GM19463 (cell line): Measurements from ENCODE around the gene ABCF3.

Experiments
- ATAC-seq: cut with Tn5 transposase; IDR thresholded peaks from one replicate; pipeline ENCODE4 v1.9.1; 2021; ENCODE audit warnings: mild to moderate bottlenecking, moderate library complexity; ENCODE audit not compliant: unreplicated experiment

The ABCF3 gene

GRCh38 chr3:184166671-184167070 lies 19.3 kb upstream of the ABCF3 start:
- ATAC-seq: no peak

GRCh38 chr3:184167786-184168185 lies 18.2 kb upstream of the ABCF3 start:
- ATAC-seq: no peak

DNA sequence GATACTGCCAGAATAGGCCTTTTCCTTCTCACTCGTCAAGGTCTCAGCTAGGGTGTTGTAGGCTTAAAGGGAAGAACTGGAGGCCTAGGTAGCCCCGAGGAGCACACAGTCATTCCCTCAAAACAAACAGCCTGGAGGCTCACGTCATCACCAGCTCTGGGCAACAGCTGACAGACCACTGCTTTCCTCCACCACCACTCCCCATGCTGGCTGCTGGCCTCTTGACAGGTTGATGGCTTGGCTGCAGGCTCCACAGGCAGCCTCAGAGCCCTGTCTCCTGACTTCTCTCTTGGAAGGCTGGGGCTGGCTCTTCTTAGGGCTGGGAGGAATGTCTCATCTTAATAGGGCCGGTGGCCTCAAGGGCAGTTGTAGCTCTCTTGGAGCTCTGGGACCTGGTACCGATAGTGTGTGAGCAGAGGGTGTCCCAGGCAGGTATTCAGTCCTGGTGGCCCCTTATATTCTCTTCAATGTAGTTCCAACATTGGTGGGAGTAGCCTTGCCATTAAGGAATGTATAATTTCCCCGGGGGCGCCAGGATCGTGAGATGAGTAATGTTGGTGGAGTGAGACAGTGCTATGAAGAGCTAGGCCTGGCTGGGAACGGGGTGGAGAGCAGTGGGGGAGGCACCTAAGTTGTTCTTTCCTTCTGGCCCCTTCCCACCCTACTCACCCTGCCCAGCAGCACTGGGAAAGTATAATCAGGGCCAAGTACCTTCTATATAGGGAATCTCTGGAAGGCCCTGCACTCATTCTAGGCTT lies 17.5 kb upstream of the ABCF3 start:
- ATAC-seq: no peak

- no peak for ATAC-seq
These were observed 15.8 kb upstream of the ABCF3 start for GRCh38 chr3:184169896-184170875.

GRCh38 chr3:184171562-184171961 lies 14.4 kb upstream of the ABCF3 start:
- no peak for ATAC-seq

GRCh38 chr3:184172681-184173373 lies 13.2 kb upstream of the ABCF3 start:
- ATAC-seq: no peak

- ATAC-seq: no peak
These were observed 12.7 kb upstream of the ABCF3 start for GRCh38 chr3:184173374-184173722.

DNA sequence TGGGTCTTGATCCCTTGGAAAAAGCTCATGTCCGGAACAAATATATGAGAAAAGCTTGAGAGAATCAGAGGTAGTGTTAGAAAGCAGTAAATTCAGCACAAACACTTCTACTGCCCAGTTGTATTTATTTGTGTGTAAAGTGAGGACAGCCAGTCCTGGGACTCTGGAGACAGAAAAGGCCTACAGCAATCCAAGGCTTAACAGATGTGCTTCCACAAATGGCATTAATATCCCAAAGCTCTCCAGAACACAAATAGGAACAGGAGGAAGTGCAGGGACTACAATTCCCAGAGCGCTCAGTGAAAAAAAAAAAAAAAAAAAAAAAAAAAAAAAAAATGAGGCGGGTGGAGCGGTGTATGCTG lies 11.7 kb upstream of the ABCF3 start:
- no peak for ATAC-seq

DNA sequence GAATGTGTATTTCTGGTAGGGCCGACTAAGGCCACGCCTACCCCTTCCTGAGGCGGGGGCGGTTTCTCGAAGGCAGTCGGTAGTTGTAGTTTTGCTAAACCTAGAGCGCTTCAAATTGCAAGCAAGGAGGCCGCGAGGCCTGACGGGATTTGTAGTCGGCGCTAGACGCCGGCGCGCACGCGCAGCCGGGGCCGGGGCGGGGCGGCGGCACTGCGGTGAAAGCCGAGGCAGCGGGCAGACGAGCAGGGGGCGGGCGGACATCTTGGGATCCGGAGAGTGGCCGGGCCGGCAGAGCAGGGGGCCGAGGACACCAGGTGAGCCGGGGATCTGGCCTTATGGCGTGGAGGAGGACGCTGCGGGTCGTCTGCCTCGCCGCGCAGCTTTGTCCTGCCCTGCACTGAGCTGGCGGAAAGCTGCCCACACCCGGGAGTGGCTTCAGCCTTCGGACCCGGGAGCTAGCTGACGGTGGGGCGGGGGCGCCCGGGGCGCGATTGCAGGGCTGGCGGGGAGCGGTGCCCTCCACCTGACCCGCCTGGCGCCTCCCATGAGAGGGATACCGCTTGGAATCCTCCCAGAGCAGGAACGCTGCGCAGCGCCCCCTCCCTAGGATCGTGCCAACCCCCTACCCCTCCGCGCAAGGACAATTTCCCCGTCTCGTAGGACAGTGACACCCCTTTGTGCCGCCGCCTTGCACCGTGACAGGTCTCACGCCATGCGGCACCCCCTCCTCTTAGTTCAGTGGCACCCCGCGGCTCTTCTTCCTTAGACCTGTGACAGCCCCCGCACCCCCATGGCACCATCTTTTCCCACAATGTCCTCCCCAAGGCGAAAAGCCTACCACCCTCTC lies 11.1 kb upstream of the ABCF3 start, which contains the start of gene AP2M1:
Gene AP2M1, plus strand, starts transcription at position 210 of the 847 bp plus-strand sequence. CDS start 2,139 bp downstream, outside the sequence.
- peak; percentile 95 for ATAC-seq

DNA sequence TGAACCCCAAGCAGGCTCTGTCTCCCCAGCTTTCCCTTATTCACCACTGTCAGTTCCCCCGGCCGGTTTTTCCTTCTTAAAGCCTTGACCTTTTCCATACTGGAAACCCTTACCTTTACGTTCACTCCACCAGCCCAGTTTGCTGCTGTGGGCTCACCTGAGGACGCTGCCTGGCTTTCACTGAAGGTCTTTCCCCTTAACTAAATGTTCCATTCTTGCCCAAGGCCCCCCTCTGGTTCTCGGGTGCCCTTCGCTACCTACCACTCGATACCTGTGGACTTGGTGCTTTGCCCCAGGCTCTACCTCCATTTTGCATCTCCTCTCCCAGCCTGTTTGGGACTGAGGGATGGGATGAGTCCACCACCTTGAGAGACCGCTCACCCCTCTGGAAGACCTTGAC lies 10.5 kb upstream of the ABCF3 start:
- no peak for ATAC-seq

DNA sequence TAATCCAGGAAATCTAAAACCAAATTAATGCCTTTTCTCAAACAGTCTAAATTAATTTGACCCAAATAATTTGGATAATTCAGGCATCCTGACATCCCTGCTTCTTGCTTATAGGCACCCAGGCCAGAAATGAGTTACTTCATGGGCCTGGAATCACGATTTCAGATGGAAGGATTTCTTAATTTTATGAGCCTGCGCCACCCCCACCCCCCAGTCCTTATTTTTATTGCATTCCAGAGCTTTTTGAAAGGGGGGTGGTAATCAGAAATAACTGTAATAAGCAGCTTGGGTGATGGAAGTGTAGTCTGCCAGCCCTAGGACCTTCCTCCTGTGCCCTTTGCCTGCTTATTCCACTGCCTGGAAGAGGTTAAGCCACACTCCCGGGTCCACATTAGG lies 10.0 kb upstream of the ABCF3 start:
- no peak for ATAC-seq

DNA sequence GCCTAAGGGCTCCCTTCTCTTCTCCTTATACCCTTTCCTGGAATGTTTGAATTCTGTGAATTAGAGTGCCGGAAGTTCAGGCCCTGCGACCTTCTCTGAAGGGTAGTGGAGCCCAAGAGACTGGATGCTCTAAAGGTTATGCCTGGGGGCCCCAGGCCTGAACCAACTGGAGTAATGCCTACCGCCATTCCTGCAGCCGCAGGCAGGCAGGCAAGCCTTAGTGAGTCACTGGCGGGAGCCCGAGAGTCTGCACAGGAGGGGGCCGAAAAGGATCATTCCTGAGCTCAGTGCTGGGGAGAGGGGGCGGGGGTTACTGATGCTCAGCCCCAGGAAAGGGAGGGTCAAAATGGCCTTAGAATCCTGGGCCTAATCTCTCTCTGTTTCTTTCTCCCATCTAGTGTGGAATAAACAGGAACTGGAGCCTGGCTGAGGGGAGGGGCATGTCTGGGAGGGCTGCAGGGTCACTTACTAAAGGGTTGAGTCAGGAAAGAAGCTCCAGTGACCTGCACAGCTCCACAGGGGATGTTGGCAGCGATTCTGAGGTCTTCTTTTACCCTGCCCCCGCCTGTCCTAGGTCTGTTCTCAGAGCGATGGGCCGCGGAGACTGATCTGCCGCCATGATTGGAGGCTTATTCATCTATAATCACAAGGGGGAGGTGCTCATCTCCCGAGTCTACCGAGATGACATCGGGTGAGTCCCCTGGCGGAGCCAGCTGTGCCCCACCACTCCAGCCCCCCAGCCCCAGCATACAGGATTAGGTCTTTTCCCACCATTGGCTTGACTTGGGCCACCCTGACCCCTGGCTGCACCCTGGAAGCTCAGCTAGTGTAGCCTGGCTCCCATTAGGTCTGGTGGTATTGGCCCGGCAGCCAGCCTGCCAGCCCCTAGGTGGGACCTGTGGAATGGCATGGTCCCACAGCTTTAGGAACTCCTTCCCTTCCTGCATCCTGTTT lies 9.3 kb upstream of the ABCF3 start:
- ATAC-seq: no peak

DNA sequence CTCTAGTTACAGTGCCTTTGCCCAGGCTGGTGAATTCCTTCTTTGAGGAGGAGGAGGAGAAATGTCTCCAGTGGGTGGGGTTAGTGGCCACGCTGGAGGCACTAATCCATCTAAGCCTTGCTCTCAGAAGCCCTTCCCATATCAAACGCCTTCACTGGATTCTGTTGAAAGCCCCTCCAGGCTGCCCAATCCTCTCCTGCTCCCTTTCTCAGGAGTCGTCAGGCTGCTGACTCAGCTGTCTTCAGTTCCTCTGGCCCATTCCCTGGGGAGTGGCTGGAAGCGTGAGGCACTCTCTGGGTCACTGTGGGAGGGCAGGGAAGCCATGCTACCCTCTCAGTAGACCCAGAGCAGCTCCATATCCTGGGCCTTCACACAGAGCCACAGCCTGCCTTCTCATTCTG lies 8.7 kb upstream of the ABCF3 start:
- no peak for ATAC-seq

GRCh38 chr3:184177767-184178306 lies 8.2 kb upstream of the ABCF3 start:
- no peak for ATAC-seq

DNA sequence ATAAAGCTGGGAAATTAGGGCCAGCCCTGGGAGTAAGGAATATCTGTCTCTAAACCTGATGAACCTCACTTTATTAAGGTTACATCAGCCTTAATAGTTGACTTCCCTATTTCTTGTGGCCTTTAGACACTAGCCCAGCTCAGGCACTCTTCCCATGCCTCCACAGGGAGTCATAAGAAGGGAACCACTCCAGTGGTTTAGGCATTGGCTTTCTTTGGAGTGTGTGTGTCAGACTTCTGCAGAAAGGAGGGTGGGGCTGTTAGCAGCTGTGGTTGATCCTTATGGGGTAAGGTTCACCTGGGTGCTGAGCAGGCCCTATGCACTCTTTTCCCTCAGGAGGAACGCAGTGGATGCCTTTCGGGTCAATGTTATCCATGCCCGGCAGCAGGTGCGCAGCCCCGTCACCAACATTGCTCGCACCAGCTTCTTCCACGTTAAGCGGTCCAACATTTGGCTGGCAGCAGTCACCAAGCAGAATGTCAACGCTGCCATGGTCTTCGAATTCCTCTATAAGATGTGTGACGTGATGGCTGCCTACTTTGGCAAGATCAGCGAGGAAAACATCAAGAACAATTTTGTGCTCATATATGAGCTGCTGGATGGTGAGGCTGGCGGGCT lies 7.4 kb upstream of the ABCF3 start:
- no peak for ATAC-seq

DNA sequence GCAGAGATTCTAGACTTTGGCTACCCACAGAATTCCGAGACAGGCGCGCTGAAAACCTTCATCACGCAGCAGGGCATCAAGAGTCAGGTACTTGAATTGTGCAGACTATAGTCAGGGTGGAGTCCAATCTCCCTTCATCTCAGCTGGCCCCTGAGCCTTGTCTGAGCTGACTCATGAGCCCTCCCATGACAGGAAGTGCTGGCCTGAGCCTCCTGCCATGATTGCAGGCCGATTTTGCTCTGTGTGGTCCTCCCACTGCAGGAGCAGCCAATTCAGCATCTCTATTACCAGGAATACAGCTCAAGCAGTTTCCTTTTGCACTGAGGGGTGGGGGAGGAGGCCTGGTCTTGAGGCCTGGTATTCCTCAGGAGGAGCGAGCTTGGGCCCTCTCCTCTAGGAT lies 5.8 kb upstream of the ABCF3 start:
- ATAC-seq: no peak

DNA sequence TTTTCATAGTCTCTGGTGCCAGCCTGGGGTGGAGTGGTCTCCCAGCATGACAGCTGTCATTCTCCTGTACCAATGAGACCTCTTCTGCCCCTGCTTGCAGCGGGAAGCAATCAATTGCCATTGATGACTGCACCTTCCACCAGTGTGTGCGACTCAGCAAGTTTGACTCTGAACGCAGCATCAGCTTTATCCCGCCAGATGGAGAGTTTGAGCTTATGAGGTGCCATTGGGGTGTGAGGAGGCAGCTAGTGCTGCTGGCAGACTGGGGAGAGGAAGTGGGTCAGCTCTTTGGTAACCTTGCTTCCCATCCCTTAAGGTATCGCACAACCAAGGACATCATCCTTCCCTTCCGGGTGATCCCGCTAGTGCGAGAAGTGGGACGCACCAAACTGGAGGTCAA lies 4.4 kb upstream of the ABCF3 start:
- no peak for ATAC-seq

- no peak for ATAC-seq
These were observed 2.3 kb upstream of the ABCF3 start for GRCh38 chr3:184183679-184184078.
